Ishikawa (cell line): ENCODE measurements around the gene EGFLAM.

Experiments
- CEBPB ChIP-seq: IDR thresholded peaks from 2 replicates; pipeline ENCODE4 v1.6.1; 2012
- EGR1 ChIP-seq: IDR thresholded peaks from 2 replicates; pipeline ENCODE4 v1.6.1; 2012
- EP300 ChIP-seq: IDR thresholded peaks from 2 replicates; pipeline ENCODE4 v1.6.1; 2012; ENCODE audit warnings: borderline replicate concordance
- FOXM1 ChIP-seq: IDR thresholded peaks from 2 replicates; pipeline ENCODE4 v1.6.1; 2012; ENCODE audit warnings: low read depth, borderline replicate concordance
- NFIC ChIP-seq: IDR thresholded peaks from 2 replicates; pipeline ENCODE4 v1.6.1; 2012
- RAD21 ChIP-seq: IDR thresholded peaks from 2 replicates; pipeline ENCODE4 v1.6.1; 2012; ENCODE audit warnings: low read depth
- TAF1 ChIP-seq: IDR thresholded peaks from 2 replicates; pipeline ENCODE4 v1.6.1; 2012; ENCODE audit warnings: low read depth, mild to moderate bottlenecking
- YY1 ChIP-seq: IDR thresholded peaks from 2 replicates; pipeline ENCODE4 v1.6.1; 2012; ENCODE audit warnings: low read depth
- ZBTB7A ChIP-seq: IDR thresholded peaks from 2 replicates; pipeline ENCODE4 v1.6.1; 2012; ENCODE audit warnings: low read depth
- TF ChIP-seq, protein P1 (sequence below): IDR thresholded peaks from 2 replicates; pipeline ENCODE4 v1.6.1; 2012
- TF ChIP-seq, protein P2 (sequence below): IDR thresholded peaks from 2 replicates; pipeline ENCODE4 v1.6.1; 2012; ENCODE audit warnings: low read depth, mild to moderate bottlenecking

DNA sequence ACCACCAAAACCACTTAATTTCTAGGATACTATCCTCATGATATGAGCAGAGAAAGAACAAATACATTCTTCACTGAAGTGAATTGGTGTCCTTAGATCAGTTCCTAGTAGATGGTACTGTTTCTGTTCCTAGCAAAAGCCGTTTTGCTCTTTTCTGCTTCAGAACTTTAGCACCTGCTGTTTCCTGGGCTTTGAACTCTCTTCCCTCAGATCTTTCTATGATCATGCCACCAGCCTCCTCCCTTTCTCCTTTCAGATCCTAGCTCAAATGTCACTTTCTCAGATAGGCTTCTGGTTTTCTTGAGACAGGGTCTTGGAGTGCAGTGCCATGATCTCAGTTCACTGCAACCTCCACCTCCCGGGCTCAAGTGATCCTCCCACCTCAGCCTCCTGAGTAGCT, 118.0 kb downstream of the EGFLAM start:
- TF ChIP-seq EGR1: no peak
- TF ChIP-seq YY1: no peak
- TF ChIP-seq EP300: no peak
- TF ChIP-seq FOXM1: no peak
- TF ChIP-seq, protein P1, sequence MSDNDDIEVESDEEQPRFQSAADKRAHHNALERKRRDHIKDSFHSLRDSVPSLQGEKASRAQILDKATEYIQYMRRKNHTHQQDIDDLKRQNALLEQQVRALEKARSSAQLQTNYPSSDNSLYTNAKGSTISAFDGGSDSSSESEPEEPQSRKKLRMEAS: no peak
- no peak for TF ChIP-seq ZBTB7A
- no peak for TF ChIP-seq TAF1
- no peak for TF ChIP-seq NFIC
- TF ChIP-seq, protein P2, sequence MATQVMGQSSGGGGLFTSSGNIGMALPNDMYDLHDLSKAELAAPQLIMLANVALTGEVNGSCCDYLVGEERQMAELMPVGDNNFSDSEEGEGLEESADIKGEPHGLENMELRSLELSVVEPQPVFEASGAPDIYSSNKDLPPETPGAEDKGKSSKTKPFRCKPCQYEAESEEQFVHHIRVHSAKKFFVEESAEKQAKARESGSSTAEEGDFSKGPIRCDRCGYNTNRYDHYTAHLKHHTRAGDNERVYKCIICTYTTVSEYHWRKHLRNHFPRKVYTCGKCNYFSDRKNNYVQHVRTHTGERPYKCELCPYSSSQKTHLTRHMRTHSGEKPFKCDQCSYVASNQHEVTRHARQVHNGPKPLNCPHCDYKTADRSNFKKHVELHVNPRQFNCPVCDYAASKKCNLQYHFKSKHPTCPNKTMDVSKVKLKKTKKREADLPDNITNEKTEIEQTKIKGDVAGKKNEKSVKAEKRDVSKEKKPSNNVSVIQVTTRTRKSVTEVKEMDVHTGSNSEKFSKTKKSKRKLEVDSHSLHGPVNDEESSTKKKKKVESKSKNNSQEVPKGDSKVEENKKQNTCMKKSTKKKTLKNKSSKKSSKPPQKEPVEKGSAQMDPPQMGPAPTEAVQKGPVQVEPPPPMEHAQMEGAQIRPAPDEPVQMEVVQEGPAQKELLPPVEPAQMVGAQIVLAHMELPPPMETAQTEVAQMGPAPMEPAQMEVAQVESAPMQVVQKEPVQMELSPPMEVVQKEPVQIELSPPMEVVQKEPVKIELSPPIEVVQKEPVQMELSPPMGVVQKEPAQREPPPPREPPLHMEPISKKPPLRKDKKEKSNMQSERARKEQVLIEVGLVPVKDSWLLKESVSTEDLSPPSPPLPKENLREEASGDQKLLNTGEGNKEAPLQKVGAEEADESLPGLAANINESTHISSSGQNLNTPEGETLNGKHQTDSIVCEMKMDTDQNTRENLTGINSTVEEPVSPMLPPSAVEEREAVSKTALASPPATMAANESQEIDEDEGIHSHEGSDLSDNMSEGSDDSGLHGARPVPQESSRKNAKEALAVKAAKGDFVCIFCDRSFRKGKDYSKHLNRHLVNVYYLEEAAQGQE: no peak
- TF ChIP-seq CEBPB: no peak
- no peak for TF ChIP-seq RAD21
